ENCODE measurements around the gene REEP6. TPM values are rescaled to one million over a fixed set of nuclear protein-coding genes. Genes with fewer than 3 reads are reported as not detected.

The REEP6 gene
- 0.98 TPM for total RNA-seq (2013)
- polyA plus RNA-seq (1 to 10 TPM in 1 of 3 donors, under 1 TPM in 2; 0.51 to 1.8 (median 0.81) TPM), polyA minus RNA-seq (1.4 and 2.0 TPM in 2 replicates), total RNA-seq (0 to 1.3 (median 0.41) reads per million in 11 experiments)

- Histone ChIP-seq H3K27ac (ENCODE audit: low read depth in 1 of 2, low read length in 2 of 2) (peak within 1 kb of the TSS in 1 of 2 donors; percentile 17), H3K4me3 (replicated peaks in 1 of 3; ENCODE audit: low read depth in 2 of 3, low read length in 3 of 3) (peak within 1 kb of the TSS; percentile 36 to 81 (median 54)), H2AFZ (ENCODE audit: insufficient read depth, low read depth, low read length, poor library complexity, severe bottlenecking) (peak within 1 kb of the TSS; percentile 91), H4K20me1 (ENCODE audit: insufficient read depth, low read length) (no peaks in the 10 kb centered on the region), H3K4me1 (ENCODE audit: control insufficient read depth in 1 of 2, insufficient read depth in 2 of 2, low read length in 2 of 2) (peaks cover 18 to 35% of the 10 kb centered on the region in 2 donors), H3K79me2 (ENCODE audit: insufficient read depth, low read length) (no peaks in the 10 kb centered on the region), H3K27me3 (ENCODE audit: control insufficient read depth in 2 of 2, insufficient read depth in 2 of 2, low read length in 2 of 2) (peaks cover 0 to 21% of the 10 kb centered on the region in 2 donors), H3K9ac (ENCODE audit: insufficient read depth, low read length, poor library complexity, severe bottlenecking) (peak within 1 kb of the TSS; percentile 56), H3K4me2 (replicated peaks; ENCODE audit: extremely low read depth, low read length, poor library complexity, severe bottlenecking) (peak within 1 kb of the TSS; percentile 94), H3K9me3 (replicated peaks in 1 of 2; ENCODE audit: control insufficient read depth in 1 of 2, insufficient read depth in 1 of 2, low read length in 2 of 2) (no peaks in the 10 kb centered on the region), H3K36me3 (replicated peaks in 1 of 2; ENCODE audit: control insufficient read depth in 1 of 2, insufficient read depth in 2 of 2, low read length in 2 of 2) (no peaks in the 10 kb centered on the region)
- Mint-ChIP-seq H3K27ac (peak within 1 kb of the TSS; percentile 79 to 96 (median 92)), H3K9me3 (peaks cover 0 to 6% (median 0%) of the 10 kb centered on the region in 7 donors), H3K36me3 (no peaks in the 10 kb centered on the region), H3K4me1 (peaks cover 20% of the 10 kb centered on the region), H3K4me3 (peak within 1 kb of the TSS; percentile 86 to 93), H3K27me3 (ENCODE audit: low read depth in 3 of 3) (peaks cover 9 to 30% (median 29%) of the 10 kb centered on the region in 3 donors)
- WGBS (ENCODE audit: insufficient coverage): 2% methylated on average over 68 of the region's 73 CpGs
- TF ChIP-seq, protein P1, sequence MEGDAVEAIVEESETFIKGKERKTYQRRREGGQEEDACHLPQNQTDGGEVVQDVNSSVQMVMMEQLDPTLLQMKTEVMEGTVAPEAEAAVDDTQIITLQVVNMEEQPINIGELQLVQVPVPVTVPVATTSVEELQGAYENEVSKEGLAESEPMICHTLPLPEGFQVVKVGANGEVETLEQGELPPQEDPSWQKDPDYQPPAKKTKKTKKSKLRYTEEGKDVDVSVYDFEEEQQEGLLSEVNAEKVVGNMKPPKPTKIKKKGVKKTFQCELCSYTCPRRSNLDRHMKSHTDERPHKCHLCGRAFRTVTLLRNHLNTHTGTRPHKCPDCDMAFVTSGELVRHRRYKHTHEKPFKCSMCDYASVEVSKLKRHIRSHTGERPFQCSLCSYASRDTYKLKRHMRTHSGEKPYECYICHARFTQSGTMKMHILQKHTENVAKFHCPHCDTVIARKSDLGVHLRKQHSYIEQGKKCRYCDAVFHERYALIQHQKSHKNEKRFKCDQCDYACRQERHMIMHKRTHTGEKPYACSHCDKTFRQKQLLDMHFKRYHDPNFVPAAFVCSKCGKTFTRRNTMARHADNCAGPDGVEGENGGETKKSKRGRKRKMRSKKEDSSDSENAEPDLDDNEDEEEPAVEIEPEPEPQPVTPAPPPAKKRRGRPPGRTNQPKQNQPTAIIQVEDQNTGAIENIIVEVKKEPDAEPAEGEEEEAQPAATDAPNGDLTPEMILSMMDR (IDR thresholded peaks at IDR 0.05): no peak
- DNase-seq: no peak
- intact Hi-C loops (cut with micrococcal nuclease): loop anchor here in 1 of 2 donors (5.0 kb wide), 1 partner anchor 76 kb away; the partner anchor contains the start of gene MEX3D
Measured at GRCh38 chr19:1491114-1491848, at the start of gene REEP6. TSS of gene REEP6 (plus strand) at chr19:1491181. CDS start at chr19:1491270, 89 bp downstream.

DNA sequence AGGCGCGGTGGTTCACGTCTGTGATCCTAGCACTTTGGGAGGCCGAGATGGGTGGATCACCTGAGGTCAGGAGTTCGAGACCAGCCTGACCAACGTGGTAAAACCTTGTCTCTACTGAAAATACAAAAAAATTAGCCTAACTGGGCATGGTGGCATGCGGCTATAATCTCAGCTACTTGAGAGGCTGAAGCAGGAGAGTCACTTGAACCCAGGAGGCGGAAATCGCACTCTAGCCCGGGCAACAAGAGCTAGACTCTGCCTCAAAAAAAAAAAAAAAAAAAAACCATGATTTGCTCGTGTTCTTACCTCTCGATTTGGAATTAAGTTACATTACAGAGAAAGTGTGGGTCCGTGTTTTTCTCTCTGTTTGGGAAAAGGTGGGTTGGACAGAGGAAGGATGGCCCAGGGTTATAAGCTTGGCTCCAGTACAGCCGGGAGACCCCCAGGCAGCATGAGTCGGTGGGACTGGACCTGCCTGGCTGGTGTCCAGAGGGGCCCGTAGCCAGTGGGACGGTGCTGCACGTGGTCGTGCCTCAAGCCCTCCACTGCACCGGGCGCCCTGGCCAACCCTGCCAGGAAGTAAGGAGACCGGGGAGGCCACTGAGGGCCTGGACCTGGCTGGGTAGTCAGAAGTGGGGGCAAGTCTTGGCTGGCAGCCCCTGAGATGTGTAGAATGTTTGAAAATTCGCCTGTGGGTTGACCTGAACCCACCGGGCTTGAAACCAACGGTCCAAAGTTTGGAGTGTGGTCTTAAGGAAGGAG lies 49.1 kb upstream of the REEP6 start:
- H3K36me3 ChIP-seq (replicated peaks in 1 of 2; ENCODE audit: control insufficient read depth in 1 of 2, insufficient read depth in 2 of 2, low read length in 2 of 2): peaks cover 27 to 35% of the 10 kb centered on the region in 2 donors
- peaks cover 0 to 3% (median 2%) of the 10 kb centered on the region in 7 donors for H3K9me3 Mint-ChIP-seq
- H3K4me1 ChIP-seq (ENCODE audit: control insufficient read depth in 1 of 2, insufficient read depth in 2 of 2, low read length in 2 of 2): peaks cover 27 to 51% of the 10 kb centered on the region in 2 donors
- peaks cover 72% of the 10 kb centered on the region for H4K20me1 ChIP-seq (ENCODE audit: insufficient read depth, low read length)
- no peak overlapping the region for H3K27ac ChIP-seq (ENCODE audit: low read depth in 1 of 2, low read length in 2 of 2)
- TF ChIP-seq, protein P1 (IDR thresholded peaks at IDR 0.05): no peak
- H3K36me3 Mint-ChIP-seq: peaks cover 33 to 35% of the 10 kb centered on the region in 2 donors
- 92% methylated on average over 18 of the region's 25 CpGs for WGBS (ENCODE audit: insufficient coverage)
- no peak overlapping the region for H3K4me3 ChIP-seq (replicated peaks in 1 of 3; ENCODE audit: low read depth in 2 of 3, low read length in 3 of 3)
- H3K9ac ChIP-seq (ENCODE audit: insufficient read depth, low read length, poor library complexity, severe bottlenecking): no peak overlapping the region
- H3K27me3 ChIP-seq (ENCODE audit: control insufficient read depth in 2 of 2, insufficient read depth in 2 of 2, low read length in 2 of 2): peaks cover 7 to 21% of the 10 kb centered on the region in 2 donors
- peaks cover 28% of the 10 kb centered on the region for H3K79me2 ChIP-seq (ENCODE audit: insufficient read depth, low read length)
- intact Hi-C loops (cut with micrococcal nuclease): loop anchor here (5.0 to 10.0 kb wide), 2 partner anchors 35 to 73 kb away; partner anchors contain the start of genes ADAMTSL5 (in 1 of the 2) and C19orf25 (in 1 of the 2)
- no peaks in the 10 kb centered on the region for H3K9me3 ChIP-seq (replicated peaks in 1 of 2; ENCODE audit: control insufficient read depth in 1 of 2, insufficient read depth in 1 of 2, low read length in 2 of 2)
- H3K27me3 Mint-ChIP-seq (ENCODE audit: low read depth in 3 of 3): peaks cover 14 to 31% (median 14%) of the 10 kb centered on the region in 3 donors
- no peak overlapping the region for H3K4me2 ChIP-seq (replicated peaks; ENCODE audit: extremely low read depth, low read length, poor library complexity, severe bottlenecking)
- peak overlapping the region in 1 of 7 donors; percentile 66 for H3K27ac Mint-ChIP-seq
- H3K4me1 Mint-ChIP-seq: peaks cover 31% of the 10 kb centered on the region
- no peak overlapping the region for H2AFZ ChIP-seq (ENCODE audit: insufficient read depth, low read depth, low read length, poor library complexity, severe bottlenecking)
- DNase-seq: no peak
- H3K4me3 Mint-ChIP-seq: no peak overlapping the region
